Mucosa of gallbladder (tissue), 1 donor: ENCODE data around the gene GSTA2. TPM values are rescaled to one million over a fixed set of nuclear protein-coding genes. Genes with fewer than 3 reads are reported as not detected.
A peak's percentile ranks its signal among the peaks of the same experiment; 100 is the strongest.
"Not testable (repeated sequence)": the region's sequence is repeated elsewhere in the genome, so short reads cannot be mapped to it uniquely, and the experiment has no call there.

Experiments
- DNase-seq: peaks from one replicate; pipeline ENCODE4 v3.0.0-alpha.2; 2020; ENCODE audit warnings: low spot score
- total RNA-seq: library from RNA; stranded (reverse); gene quantifications from one replicate; pipeline ENCODE4 v1.2.1, GENCODE V29; 2021
- donor health status: DM: no; HTN: no; CAD: no.

The GSTA2 gene
- 113 TPM for total RNA-seq

- DNase-seq = peak; percentile 83
Observed at GRCh38 chr6:52763322-52763916, at the start of gene GSTA2. GSTA2 (minus strand) TSS chr6:52763475; CDS start chr6:52757947, 5,528 bp downstream.

DNA sequence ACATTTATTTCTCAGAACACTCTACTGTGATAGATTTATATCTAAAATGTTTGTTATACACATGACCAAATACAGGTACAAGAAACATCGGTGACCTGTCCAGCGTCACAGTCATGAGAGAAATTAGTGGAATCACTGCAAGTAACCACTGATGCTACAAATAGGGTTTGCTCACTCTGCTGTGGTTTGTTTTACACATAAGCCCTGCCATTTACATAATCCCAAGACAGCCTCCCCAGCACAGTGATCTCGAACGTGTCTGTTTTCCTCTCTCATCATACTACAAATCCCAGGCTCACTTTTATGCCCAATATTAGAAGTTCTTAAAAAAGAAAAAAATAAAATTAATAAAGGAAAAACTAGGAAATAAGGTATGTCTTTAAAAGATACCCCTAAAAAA, 46.5 kb upstream of the GSTA2 start:
- not testable (repeated sequence) for DNase-seq

- no peak for DNase-seq
Observed at GRCh38 chr6:52808660-52809059, 45.4 kb upstream of the GSTA2 start.

DNA sequence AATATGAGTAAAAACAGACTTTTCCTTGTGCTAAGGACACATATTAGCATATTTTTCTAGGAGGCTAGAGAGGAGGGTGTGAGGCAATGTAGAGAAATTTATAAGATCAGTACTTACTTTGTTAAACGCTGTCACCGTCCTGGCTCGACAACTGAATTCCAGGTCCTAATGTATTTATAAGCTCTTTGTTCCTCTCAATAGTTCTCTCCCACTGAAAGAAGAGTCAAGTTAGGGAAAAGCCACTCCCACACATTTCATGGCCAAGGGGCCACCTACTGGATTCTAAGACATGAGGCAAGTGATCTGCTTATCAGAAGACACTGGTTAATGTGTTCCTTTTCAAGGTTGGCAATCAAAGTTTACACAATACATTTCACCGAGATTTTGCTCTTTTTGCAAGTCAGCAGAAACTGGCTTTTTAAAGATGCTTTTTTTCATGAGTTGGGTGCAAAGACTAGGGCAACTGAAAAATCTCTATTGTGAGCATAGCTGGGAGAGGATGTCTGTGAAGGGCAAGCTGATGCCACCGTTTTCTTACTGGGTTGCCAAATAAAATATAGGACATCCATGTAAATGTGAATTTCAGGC, 40.5 kb upstream of the GSTA2 start, which contains the start of gene GSTA1:
Gene GSTA1, minus strand, starts transcription at position 149 of the 588 bp plus-strand sequence. CDS start 4,549 bp downstream, outside the sequence.
- peak; percentile 52 for DNase-seq

DNA sequence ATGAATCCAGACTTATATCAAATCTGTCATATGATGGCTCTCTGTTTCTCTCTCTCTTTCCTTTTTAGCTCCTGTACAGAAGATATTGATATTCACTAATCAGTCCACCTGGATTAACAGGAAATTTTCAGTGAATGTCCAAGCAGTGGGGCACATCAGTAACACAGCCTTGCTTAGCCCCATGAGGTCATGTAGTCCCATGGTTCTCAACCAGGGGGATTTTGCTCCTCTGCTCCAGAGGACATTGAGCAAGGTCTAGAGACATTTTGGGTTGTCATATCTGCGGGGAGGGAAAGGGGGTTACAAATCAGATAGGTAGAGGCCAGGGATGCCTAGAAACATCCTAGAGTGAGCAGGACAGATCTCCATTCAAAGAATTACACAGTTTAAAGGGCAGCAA, 39.5 kb upstream of the GSTA2 start:
- DNase-seq = no peak

DNA sequence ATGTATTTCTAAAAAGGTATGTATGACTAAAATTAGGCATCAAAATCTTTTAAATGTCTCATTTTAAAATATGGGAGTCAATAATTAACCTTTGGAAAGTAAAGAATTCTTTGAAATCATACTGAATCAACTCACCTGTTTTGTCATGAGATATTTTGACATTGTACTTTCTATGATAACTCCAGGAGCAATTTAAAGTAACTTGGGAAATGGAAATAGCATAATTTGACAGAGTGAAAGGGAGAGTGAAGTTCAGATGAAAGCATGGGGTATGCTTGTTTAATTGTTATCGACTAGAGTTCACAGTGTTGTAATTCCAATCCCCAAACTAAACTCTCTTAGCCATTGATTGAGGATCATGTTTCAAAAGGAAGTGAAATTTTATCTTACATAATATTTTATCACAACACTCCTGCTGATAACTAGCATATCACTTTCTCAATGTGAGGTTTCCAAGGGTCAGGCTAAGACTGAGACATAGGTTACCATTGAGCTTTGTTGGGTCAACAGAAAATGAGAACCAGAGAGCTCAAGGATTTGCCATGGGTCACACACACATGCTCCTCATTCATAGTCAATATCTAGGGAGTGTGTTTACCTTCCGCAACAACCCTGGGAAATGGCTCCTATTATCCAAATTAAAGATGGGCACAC, 38.0 kb upstream of the GSTA2 start:
- peak; percentile 22 for DNase-seq

DNA sequence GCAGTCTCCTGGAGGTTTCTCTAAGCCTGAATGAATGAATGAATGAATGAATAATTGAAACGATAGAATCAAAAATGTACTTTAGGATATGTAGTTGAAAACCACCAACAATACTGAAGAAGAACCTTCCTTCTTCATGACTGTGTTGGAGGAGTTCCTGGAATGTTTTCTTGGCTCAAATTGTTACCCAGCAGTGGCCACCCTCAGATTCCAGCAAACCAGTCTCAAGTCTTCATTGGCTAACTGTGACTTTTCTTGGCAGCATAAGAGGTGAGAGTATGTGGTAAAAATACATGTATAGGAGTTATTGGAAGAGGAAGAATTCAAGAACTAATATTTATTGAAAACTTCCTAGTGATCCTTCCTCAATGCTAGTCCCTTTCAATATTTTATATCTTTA, 36.0 kb upstream of the GSTA2 start:
- not testable (repeated sequence) for DNase-seq

- not testable (repeated sequence) for DNase-seq
Observed at GRCh38 chr6:52794366-52794765, 31.1 kb upstream of the GSTA2 start.

DNA sequence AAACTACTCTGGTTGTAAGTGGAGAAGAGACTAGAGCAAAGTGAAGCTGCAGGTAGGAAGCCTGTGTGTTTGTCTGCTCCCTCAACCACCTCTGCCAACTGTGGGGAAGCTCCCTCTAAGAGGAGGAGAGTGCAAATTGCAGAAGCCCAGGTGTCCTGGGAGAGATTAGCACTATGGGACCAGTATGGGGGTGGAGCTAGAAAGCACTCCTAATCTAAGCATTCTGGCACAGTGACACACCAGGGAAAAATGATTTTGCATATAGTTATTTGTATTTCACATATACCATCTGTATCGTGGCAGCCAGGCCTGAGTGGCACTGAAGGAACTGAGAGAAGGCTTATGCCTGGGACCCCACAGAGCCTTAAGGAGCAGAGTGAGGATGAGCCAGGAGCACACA, 27.6 kb upstream of the GSTA2 start:
- no peak for DNase-seq

DNA sequence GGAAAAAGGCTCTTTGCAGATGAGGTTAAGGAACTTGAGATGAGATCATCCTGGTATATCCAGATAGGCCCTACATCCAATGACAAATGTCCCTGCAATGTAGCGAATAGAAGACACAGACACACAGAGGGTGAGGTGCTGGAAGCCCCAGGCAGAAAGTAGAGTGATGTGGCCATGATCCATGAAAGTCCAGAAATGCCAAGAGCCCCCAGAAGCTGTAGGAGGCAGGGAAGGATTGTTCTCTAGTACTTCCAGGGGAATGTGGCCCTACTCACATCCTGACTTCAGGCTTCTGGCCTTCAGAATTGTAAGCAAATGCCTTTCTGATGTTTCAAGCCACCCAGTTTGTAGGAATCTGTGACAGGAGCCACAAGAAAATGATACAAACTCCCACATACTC, 26.4 kb upstream of the GSTA2 start:
- DNase-seq = not testable (repeated sequence)

- no peak for DNase-seq
Observed at GRCh38 chr6:52788478-52788877, 25.2 kb upstream of the GSTA2 start.

DNA sequence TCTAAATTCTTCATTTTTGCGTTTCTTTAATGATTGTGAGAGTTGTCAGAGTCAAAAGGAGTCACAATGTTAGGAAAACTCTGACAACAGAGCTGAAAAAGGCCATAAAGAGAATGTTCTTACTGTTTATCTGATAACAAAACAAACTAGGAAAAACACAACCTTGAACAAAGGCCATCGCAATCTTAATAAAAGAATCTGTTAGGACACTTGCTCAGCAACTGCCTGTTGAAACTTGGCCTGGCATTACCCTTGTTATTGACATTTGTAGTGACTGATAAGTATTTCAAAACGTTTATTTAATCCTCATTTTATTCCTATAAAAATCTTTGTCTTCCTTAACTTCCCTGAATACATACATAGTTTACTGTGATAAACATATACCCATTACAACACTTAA, 24.6 kb upstream of the GSTA2 start:
- DNase-seq = no peak

DNA sequence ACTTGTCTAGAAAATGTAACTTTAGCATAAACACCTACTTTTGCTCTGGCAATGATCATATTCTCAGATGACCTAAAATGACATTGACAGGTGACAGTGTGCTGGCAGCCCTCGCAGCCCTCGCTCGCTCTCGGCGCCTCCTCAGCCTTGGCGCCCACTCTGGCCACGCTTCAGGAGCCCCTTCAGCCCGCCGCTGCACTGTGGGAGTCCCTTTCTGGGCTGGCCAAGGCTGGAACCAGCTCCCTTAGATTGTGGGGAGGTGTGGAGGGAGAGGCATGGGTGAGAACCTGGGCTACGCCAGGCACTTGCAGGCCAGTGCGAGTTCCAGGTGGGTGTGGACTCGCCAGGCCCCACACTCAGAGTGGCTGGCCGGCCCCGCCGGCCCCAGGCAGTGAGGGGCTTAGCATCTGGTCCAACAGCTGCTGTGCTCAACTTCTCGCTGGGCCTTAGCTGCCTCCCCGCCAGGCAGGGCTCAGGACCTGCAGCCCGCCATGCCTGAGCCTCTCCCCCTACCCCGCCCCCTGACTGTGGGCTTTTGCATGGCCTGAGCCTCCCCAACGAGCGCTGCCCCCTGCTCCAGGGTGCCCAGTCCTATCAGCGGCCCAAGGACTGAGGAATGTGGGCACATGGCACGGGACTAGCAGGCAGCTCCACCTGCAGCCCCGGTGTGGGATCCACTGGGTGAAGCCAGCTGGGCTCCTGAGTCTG, 23.1 kb upstream of the GSTA2 start:
- no peak for DNase-seq

DNA sequence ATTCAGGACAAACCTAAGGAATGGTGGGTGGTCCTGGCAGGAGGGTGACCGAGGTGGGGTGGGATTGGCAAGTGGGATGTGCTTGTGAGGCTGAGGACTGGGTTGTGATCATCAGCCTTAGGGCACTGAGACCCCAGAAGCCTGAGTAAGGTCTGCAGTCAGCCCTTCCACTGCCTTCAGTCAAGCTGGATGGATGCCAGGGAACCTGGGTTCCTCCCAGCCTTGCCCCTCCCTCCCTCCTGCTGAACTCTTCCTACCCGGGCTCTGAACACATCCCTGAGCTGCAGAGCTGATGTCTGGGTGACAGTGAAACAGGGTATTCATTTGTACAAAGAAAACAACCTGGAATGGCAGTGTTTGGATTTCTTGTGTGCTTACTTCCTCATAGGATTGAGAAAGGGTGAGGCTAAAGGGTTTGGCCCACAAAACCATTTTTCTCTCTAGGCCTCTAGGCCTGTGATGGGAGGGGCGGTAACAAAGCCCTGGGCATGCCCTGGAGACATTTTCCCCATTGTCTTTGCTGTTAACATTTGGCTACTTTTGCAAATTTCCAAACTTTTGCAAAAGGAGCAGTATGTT, 19.5 kb upstream of the GSTA2 start:
- DNase-seq = peak; percentile 41

- DNase-seq = not testable (repeated sequence)
Observed at GRCh38 chr6:52782209-52782608, 18.9 kb upstream of the GSTA2 start.

- no peak for DNase-seq
Observed at GRCh38 chr6:52779237-52779636, 16.0 kb upstream of the GSTA2 start.

DNA sequence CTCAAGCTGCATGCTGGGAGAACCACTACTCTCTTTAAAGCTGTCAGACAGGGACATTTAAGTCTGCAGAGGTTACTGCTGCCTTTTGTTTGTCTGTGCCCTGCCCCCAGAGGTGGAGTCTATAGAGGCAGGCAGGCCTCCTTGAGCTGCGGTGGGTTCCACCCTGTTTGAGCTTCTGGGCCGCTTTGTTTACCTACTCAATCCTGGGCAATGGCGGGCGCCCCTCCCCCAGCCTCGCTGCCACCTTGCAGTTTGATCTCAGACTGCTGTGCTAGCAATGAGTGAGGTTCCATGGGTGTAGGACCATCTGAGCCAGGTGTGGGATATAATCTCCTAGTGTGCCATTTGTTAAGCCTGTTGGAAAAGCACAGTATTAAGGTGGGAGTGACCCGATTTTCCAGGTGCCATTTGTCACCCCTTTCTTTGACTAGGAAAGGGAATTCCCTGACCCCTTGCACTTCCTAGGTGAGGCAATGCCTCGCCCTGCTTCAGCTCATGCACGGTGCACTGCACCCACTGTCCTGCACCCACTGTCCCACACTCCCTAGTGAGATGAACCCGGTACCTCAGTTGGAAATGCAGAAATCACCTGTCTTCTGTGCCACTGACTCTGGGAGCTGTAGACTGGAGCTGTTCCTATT, 13.6 kb upstream of the GSTA2 start:
- DNase-seq = not testable (repeated sequence)

GRCh38 chr6:52769399-52769798, 6.1 kb upstream of the GSTA2 start:
- not testable (repeated sequence) for DNase-seq

GRCh38 chr6:52767658-52768057, 4.4 kb upstream of the GSTA2 start:
- not testable (repeated sequence) for DNase-seq

GRCh38 chr6:52761673-52762491, 1.4 kb downstream of the GSTA2 start:
- DNase-seq = not testable (repeated sequence)
